Mesothelial cell of epicardium (in vitro differentiated cells): Measurements from ENCODE around the gene AUTS2. TPM values are rescaled to one million over a fixed set of nuclear protein-coding genes. Genes with fewer than 3 reads are reported as not detected.

Source experiments
- DNase-seq, 2 experiments: peaks; one replicate each; pipeline ENCODE4 v3.0.0; 2021; ENCODE audit warnings: low spot score in 2 of 2; ENCODE audit not compliant: unreplicated experiment in 2 of 2
- H3K27ac Mint-ChIP-seq: 2 replicates; pipeline ENCODE4 v1.8.0; 2021; ENCODE audit warnings: mixed read lengths
- H3K27me3 Mint-ChIP-seq: 2 replicates; pipeline ENCODE4 v1.8.0; 2021; ENCODE audit warnings: low read depth, mixed read lengths
- H3K36me3 Mint-ChIP-seq: 2 replicates; pipeline ENCODE4 v1.8.0; 2021; ENCODE audit warnings: mixed read lengths
- H3K4me1 Mint-ChIP-seq: 2 replicates; pipeline ENCODE4 v1.8.0; 2021; ENCODE audit warnings: mixed read lengths
- H3K4me3 Mint-ChIP-seq: 2 replicates; pipeline ENCODE4 v1.8.0; 2021; ENCODE audit warnings: mild to moderate bottlenecking, moderate library complexity, mixed read lengths
- H3K9me3 Mint-ChIP-seq: 2 replicates; pipeline ENCODE4 v1.8.0; 2021; ENCODE audit warnings: mixed read lengths
- total RNA-seq: library from RNA; stranded (reverse); gene quantifications from 3 replicates; pipeline ENCODE4 v1.2.1, GENCODE V29; 2021
- TF ChIP-seq, protein P1 (sequence below): fragments of 200-600 bp; sonication (generic); IDR thresholded peaks from one replicate; pipeline ENCODE4 v1.5.0; 2021; ENCODE audit warnings: antibody characterized with exemption; ENCODE audit not compliant: unreplicated experiment

AUTS2 gene
- total RNA-seq, 1 donor from 2014 or later: 135 TPM

DNA sequence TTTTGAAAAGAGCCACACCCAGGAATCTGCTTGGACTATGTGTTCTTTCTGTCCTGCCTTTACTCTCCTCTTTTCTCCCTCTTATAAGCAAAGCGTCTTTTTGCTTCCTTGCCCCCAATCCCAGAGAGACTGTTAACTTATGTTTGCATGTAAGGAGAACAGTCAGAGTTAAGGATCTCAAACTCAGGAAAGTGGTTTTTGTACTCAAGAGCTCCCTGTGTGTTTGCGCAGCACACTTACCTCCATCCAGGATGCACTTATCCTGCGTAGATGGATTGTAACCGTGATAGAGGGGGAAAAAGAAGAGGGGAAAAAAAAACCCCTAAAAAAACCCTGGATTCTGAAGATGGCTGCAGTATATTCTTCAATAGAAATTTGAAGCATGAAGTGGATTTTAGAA is 228.9 kb downstream of the AUTS2 start:
- Mint-ChIP-seq H3K4me3 (no peak overlapping the region), H3K9me3 (peaks cover 4% of the 10 kb centered on the region), H3K27me3 (no peaks in the 10 kb centered on the region), H3K36me3 (peaks cover 7% of the 10 kb centered on the region), H3K4me1 (peaks cover 37% of the 10 kb centered on the region), H3K27ac (no peak overlapping the region)
- DNase-seq: no peak
- TF ChIP-seq, protein P1, sequence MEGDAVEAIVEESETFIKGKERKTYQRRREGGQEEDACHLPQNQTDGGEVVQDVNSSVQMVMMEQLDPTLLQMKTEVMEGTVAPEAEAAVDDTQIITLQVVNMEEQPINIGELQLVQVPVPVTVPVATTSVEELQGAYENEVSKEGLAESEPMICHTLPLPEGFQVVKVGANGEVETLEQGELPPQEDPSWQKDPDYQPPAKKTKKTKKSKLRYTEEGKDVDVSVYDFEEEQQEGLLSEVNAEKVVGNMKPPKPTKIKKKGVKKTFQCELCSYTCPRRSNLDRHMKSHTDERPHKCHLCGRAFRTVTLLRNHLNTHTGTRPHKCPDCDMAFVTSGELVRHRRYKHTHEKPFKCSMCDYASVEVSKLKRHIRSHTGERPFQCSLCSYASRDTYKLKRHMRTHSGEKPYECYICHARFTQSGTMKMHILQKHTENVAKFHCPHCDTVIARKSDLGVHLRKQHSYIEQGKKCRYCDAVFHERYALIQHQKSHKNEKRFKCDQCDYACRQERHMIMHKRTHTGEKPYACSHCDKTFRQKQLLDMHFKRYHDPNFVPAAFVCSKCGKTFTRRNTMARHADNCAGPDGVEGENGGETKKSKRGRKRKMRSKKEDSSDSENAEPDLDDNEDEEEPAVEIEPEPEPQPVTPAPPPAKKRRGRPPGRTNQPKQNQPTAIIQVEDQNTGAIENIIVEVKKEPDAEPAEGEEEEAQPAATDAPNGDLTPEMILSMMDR: no peak

DNA sequence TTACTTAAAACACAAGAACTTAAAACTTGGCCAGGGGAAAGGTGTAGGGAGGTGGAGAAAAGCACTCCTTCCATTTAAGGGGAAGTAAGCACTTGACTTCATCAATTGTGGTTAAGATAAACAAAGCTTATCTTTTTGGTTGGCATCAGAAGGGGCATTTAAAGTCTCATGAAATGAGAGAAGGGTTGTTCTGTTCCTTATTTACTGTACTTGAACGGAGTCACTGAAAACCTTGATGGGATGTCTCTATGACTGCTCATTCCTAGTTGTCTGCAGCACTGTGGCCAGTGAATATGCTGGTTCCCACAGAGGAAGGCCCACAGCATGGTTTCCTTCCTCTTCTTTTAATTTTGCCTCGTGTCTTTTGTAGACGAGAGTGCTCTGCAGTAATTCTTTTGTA is 229.3 kb downstream of the AUTS2 start:
- Mint-ChIP-seq H3K4me3 (no peak overlapping the region), H3K4me1 (peaks cover 36% of the 10 kb centered on the region), H3K27me3 (no peaks in the 10 kb centered on the region), H3K27ac (no peak overlapping the region), H3K9me3 (peaks cover 4% of the 10 kb centered on the region), H3K36me3 (peaks cover 7% of the 10 kb centered on the region)
- no peak for DNase-seq
- TF ChIP-seq, protein P1: no peak

DNA sequence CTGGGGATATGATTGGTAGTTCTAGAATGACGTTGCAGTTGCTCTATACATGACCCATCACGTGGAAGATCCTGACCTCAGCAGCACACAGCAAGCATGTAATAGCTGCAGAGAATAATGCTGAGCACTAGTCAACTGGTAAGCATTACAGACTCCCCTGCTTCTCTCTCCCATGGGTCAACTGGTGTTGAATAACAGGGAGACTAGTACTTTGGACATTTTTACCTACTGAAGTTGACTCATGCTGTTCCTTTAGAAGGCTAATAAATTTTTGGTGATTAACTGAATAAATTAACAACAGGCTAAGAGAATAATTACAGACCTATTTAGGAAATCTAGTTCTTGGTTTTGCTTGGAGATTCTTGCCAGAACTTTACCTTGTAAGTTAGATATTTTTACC is 234.1 kb downstream of the AUTS2 start:
- Mint-ChIP-seq H3K36me3 (peaks cover 7% of the 10 kb centered on the region), H3K9me3 (peaks cover 4% of the 10 kb centered on the region), H3K27me3 (no peaks in the 10 kb centered on the region), H3K4me3 (no peak overlapping the region), H3K4me1 (peaks cover 21% of the 10 kb centered on the region), H3K27ac (no peak overlapping the region)
- TF ChIP-seq, protein P1: no peak
- no peak for DNase-seq

DNA sequence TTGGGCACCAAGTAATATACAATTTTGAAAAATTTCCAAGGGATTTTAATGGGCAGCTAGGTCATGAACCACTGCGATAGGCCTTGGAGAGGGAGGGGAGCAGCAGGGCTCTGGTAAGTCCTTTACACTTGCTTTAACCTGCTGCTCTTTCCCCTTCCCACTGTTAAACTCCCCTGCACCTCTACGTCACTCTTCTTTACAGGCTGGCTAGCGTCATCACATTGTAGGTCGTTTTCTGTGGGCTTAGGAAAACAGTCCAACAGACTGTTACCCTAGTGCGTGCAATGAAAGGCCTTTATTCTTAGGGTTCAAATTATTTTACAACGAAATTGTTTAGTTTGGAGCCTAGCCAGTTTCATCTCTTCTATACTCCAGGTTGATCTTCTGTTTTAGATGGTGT is 235.7 kb downstream of the AUTS2 start:
- H3K4me3 Mint-ChIP-seq: no peak overlapping the region
- TF ChIP-seq, protein P1: no peak
- peaks cover 26% of the 10 kb centered on the region for H3K4me1 Mint-ChIP-seq
- no peaks in the 10 kb centered on the region for H3K9me3 Mint-ChIP-seq
- DNase-seq: no peak
- peak overlapping the region; percentile 47 for H3K27ac Mint-ChIP-seq
- peaks cover 2% of the 10 kb centered on the region for H3K36me3 Mint-ChIP-seq
- H3K27me3 Mint-ChIP-seq: no peaks in the 10 kb centered on the region

DNA sequence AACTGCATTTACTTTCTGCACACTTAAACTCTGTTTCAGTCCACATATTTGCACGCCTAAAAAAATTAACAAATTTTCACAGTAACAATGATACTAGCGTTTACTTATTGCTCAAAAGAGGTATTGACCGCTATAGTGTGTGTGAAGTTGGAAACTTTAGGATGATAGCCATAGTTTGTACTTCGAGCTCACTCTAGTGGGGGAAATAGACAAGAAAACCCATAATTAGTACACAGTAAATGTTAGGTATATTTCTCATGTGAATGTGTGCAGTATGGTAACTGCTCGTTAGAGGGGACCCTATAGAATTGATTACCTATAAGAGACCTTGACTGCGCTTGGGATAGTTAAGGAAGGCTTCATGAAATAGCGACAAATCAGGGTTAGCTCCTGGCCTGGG is 238.4 kb downstream of the AUTS2 start:
- peaks cover 44% of the 10 kb centered on the region for H3K4me1 Mint-ChIP-seq
- H3K36me3 Mint-ChIP-seq: no peaks in the 10 kb centered on the region
- TF ChIP-seq, protein P1: no peak
- no peaks in the 10 kb centered on the region for H3K27me3 Mint-ChIP-seq
- H3K9me3 Mint-ChIP-seq: no peaks in the 10 kb centered on the region
- no peak for DNase-seq
- no peak overlapping the region for H3K4me3 Mint-ChIP-seq
- no peak overlapping the region for H3K27ac Mint-ChIP-seq
